ENCODE results near the gene ATG7.

Gene ATG7

GRCh38 chr3:11364181-11364580 is 92.0 kb downstream of the ATG7 start:
- no peak for DNase-seq

- no peak for DNase-seq
These were observed 95.0 kb downstream of the ATG7 start for GRCh38 chr3:11367143-11367693.

- no peak for DNase-seq
These were observed 98.0 kb downstream of the ATG7 start for GRCh38 chr3:11370191-11370590.

GRCh38 chr3:11370966-11371365 is 98.8 kb downstream of the ATG7 start:
- no peak for DNase-seq

- no peak for DNase-seq
These were observed 99.5 kb downstream of the ATG7 start for GRCh38 chr3:11371747-11372146.

GRCh38 chr3:11373235-11373634 is 101.0 kb downstream of the ATG7 start:
- DNase-seq, result no peak

GRCh38 chr3:11373654-11374053 is 101.5 kb downstream of the ATG7 start:
- DNase-seq, result no peak

GRCh38 chr3:11375333-11376088 is 103.3 kb downstream of the ATG7 start:
- DNase-seq, result no peak

GRCh38 chr3:11377719-11378118 is 105.5 kb downstream of the ATG7 start:
- DNase-seq, result no peak

- DNase-seq, result peak; percentile 21
These were observed 107.1 kb downstream of the ATG7 start for GRCh38 chr3:11379238-11379823.

- no peak for DNase-seq
These were observed 107.9 kb downstream of the ATG7 start for GRCh38 chr3:11379824-11380701.

- DNase-seq, result no peak
These were observed 108.9 kb downstream of the ATG7 start for GRCh38 chr3:11381141-11381540.

GRCh38 chr3:11381563-11381962 is 109.4 kb downstream of the ATG7 start:
- DNase-seq, result no peak

- DNase-seq, result no peak
These were observed 110.0 kb downstream of the ATG7 start for GRCh38 chr3:11382146-11382745.

- no peak for DNase-seq
These were observed 111.9 kb downstream of the ATG7 start for GRCh38 chr3:11384074-11384473.

- DNase-seq, result no peak
These were observed 113.1 kb downstream of the ATG7 start for GRCh38 chr3:11385326-11385725.

- no peak for DNase-seq
These were observed 113.7 kb downstream of the ATG7 start for GRCh38 chr3:11385891-11386290.

GRCh38 chr3:11386465-11387113 is 114.4 kb downstream of the ATG7 start:
- no peak for DNase-seq

GRCh38 chr3:11389386-11390268 is 117.4 kb downstream of the ATG7 start:
- DNase-seq, result no peak

GRCh38 chr3:11390411-11391131 is 118.4 kb downstream of the ATG7 start:
- DNase-seq, result peak; percentile 3
